HG02885 (cell line): ENCODE measurements around the gene SLC7A1.

ENCODE experiments used
- ATAC-seq: cut with Tn5 transposase; IDR thresholded peaks from one replicate; pipeline ENCODE4 v1.9.1; 2021; ENCODE audit warnings: mild to moderate bottlenecking; ENCODE audit not compliant: unreplicated experiment, poor library complexity

The SLC7A1 gene

GRCh38 chr13:29514720-29515310 lies 80.7 kb downstream of the SLC7A1 start:
- no peak for ATAC-seq

- ATAC-seq: no peak
These were observed 81.3 kb downstream of the SLC7A1 start for GRCh38 chr13:29513981-29514719.

- ATAC-seq: no peak
These were observed 82.2 kb downstream of the SLC7A1 start for GRCh38 chr13:29513002-29513980.

GRCh38 chr13:29511980-29512379 lies 83.5 kb downstream of the SLC7A1 start:
- ATAC-seq: no peak

- no peak for ATAC-seq
These were observed 84.2 kb downstream of the SLC7A1 start for GRCh38 chr13:29511106-29511796.

- no peak for ATAC-seq
These were observed 84.8 kb downstream of the SLC7A1 start for GRCh38 chr13:29510651-29511084.

GRCh38 chr13:29509999-29510589 lies 85.4 kb downstream of the SLC7A1 start:
- no peak for ATAC-seq

- ATAC-seq: no peak
These were observed 86.6 kb downstream of the SLC7A1 start for GRCh38 chr13:29508876-29509252.

GRCh38 chr13:29508130-29508875 lies 87.2 kb downstream of the SLC7A1 start:
- ATAC-seq: peak; percentile 72

- ATAC-seq: no peak
These were observed 88.1 kb downstream of the SLC7A1 start for GRCh38 chr13:29507356-29507755.

GRCh38 chr13:29505950-29506349 lies 89.5 kb downstream of the SLC7A1 start:
- ATAC-seq: no peak

GRCh38 chr13:29505511-29505910 lies 90.0 kb downstream of the SLC7A1 start:
- ATAC-seq: no peak

- ATAC-seq: no peak
These were observed 90.8 kb downstream of the SLC7A1 start for GRCh38 chr13:29504691-29505090.

GRCh38 chr13:29503041-29503837 lies 92.2 kb downstream of the SLC7A1 start:
- no peak for ATAC-seq

- no peak for ATAC-seq
These were observed 93.0 kb downstream of the SLC7A1 start for GRCh38 chr13:29502391-29503008.

- ATAC-seq: no peak
These were observed 93.8 kb downstream of the SLC7A1 start for GRCh38 chr13:29501674-29502073.

- ATAC-seq: no peak
These were observed 95.1 kb downstream of the SLC7A1 start for GRCh38 chr13:29500386-29500785.
